A673 (cell line): ENCODE data around the gene PKP1. TPM values are rescaled to one million over a fixed set of nuclear protein-coding genes. Genes with fewer than 3 reads are reported as not detected.

Experiments used
- BruUV-seq: library from RNA; stranded (reverse); fragments of 400-500 nt; replicated peaks from 2 replicates; lab custom pipeline; 2021; lab: Mats Ljungman, UMichigan
- CTCF ChIA-PET: fragments of 300-600 bp; sonication (Branson Sonifier 250); formaldehyde crosslinking; loops from one replicate; lab custom pipeline; 2022; ENCODE audit warnings: antibody characterized with exemption; lab: Charles Lee
- POLR2A ChIA-PET: fragments of 300-600 bp; sonication (Branson Sonifier 250); formaldehyde crosslinking; loops from one replicate; lab custom pipeline; 2022; ENCODE audit warnings: antibody characterized with exemption; ENCODE audit not compliant: low non-redundant PET; lab: Charles Lee
- DNase-seq: peaks from one replicate; pipeline ENCODE4 v3.0.0-alpha.2; 2015; ENCODE audit warnings: low spot score
- H3K27ac ChIP-seq: fragments of 200-600 bp; sonication (generic); 2 replicates; pipeline ENCODE4 v1.5.1; 2016; ENCODE audit warnings: mixed run types, low read depth, mild to moderate bottlenecking, mixed read lengths, antibody characterized with exemption, low read length; ENCODE audit not compliant: poor library complexity, severe bottlenecking
- H3K27me3 ChIP-seq: fragments of 200-600 bp; sonication (generic); replicated peaks from 2 replicates; pipeline ENCODE4 v1.6.1; 2017; ENCODE audit warnings: mixed run types, low read depth, mild to moderate bottlenecking, mixed read lengths, antibody characterized with exemption, low read length; ENCODE audit not compliant: insufficient read depth, poor library complexity
- H3K36me3 ChIP-seq: fragments of 200-600 bp; sonication (generic); 2 replicates; pipeline ENCODE4 v1.6.1; 2016; ENCODE audit warnings: mixed run types, mild to moderate bottlenecking, mixed read lengths, antibody characterized with exemption, low read length; ENCODE audit not compliant: insufficient read depth, poor library complexity, severe bottlenecking
- H3K4me1 ChIP-seq: fragments of 200-600 bp; sonication (generic); 2 replicates; pipeline ENCODE4 v1.6.1; 2017; ENCODE audit warnings: mixed run types, mild to moderate bottlenecking, mixed read lengths, antibody characterized with exemption, low read length; ENCODE audit not compliant: insufficient read depth, poor library complexity, severe bottlenecking
- H3K4me3 ChIP-seq: fragments of 200-600 bp; sonication (generic); 2 replicates; pipeline ENCODE4 v1.5.1; 2016; ENCODE audit warnings: low read depth, mixed run types, mild to moderate bottlenecking, mixed read lengths, low read length; ENCODE audit not compliant: poor library complexity, severe bottlenecking
- H3K9me3 ChIP-seq: fragments of 200-600 bp; sonication (generic); 2 replicates; pipeline ENCODE4 v1.6.1; 2016; ENCODE audit warnings: mixed run types, low read depth, mild to moderate bottlenecking, mixed read lengths, antibody characterized with exemption, low read length; ENCODE audit not compliant: poor library complexity, severe bottlenecking
- EZH2 ChIP-seq: fragments of 200-600 bp; sonication (generic); IDR thresholded peaks from 2 replicates; pipeline ENCODE4 v1.6.1; 2017; ENCODE audit warnings: borderline replicate concordance, low read depth, mild to moderate bottlenecking, mixed read lengths, antibody characterized with exemption, low read length; ENCODE audit not compliant: poor library complexity, severe bottlenecking
- intact Hi-C: fragments of 100-400 bp; cut with micrococcal nuclease; formaldehyde crosslinking; loops from one replicate; pipeline ENCODE4 v1.10.0; 2022; ENCODE audit not compliant: unreplicated experiment
- total RNA-seq: library from RNA; stranded (reverse); gene quantifications from 2 replicates; pipeline ENCODE4 v1.2.3, GENCODE V29; 2021
- TF ChIP-seq, protein P1 (sequence below): fragments of 300-800, 200-600 bp; sonication (generic); conservative IDR thresholded peaks from 2 replicates; pipeline ENCODE4 v1.5.1; 2017; ENCODE audit warnings: low read depth, mild to moderate bottlenecking, antibody characterized with exemption, low read length, moderate library complexity, mixed read lengths

PKP1 gene
- total RNA-seq, 1 experiment from 2014 or later: 535 TPM

DNA sequence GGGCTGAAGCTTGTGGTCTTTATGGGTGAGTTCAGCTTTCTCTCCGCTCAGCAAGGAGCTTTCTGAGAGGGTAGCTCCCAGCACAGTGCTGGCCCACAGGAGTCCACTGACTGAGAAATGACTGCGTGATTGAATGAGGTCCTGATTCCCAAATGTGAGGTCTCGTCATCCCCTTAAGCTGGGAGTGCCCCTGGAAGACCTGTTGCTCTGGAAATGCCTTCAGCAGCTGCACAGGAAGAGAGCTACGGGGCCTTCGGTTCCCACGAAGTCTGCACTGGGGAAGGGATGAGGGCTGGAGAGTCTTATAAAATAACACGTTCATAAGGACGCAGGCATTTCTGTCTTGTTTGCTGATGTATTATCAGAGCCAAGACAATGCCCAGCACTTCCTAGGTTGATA is 80.2 kb downstream of the PKP1 start:
- Histone ChIP-seq H3K27ac (no peak overlapping the region), H3K36me3 (no peaks in the 10 kb centered on the region), H3K4me1 (peaks cover 17% of the 10 kb centered on the region), H3K27me3 (no peaks in the 10 kb centered on the region), H3K9me3 (no peaks in the 10 kb centered on the region), H3K4me3 (no peak overlapping the region)
- ChIA-PET POLR2A (interaction anchor here (0.7 kb wide), 1 partner anchor 15 kb away, joined by 3 read pairs; no protein-coding TSS in a partner anchor), CTCF (no interaction called here)
- TF ChIP-seq, protein P1, sequence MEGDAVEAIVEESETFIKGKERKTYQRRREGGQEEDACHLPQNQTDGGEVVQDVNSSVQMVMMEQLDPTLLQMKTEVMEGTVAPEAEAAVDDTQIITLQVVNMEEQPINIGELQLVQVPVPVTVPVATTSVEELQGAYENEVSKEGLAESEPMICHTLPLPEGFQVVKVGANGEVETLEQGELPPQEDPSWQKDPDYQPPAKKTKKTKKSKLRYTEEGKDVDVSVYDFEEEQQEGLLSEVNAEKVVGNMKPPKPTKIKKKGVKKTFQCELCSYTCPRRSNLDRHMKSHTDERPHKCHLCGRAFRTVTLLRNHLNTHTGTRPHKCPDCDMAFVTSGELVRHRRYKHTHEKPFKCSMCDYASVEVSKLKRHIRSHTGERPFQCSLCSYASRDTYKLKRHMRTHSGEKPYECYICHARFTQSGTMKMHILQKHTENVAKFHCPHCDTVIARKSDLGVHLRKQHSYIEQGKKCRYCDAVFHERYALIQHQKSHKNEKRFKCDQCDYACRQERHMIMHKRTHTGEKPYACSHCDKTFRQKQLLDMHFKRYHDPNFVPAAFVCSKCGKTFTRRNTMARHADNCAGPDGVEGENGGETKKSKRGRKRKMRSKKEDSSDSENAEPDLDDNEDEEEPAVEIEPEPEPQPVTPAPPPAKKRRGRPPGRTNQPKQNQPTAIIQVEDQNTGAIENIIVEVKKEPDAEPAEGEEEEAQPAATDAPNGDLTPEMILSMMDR: no peak
- no peak for TF ChIP-seq EZH2
- no TSS peak for BruUV-seq
- DNase-seq: no peak
- intact Hi-C loops: loop anchor here (5.0 kb wide), 1 partner anchor 391 kb away; no protein-coding TSS in a partner anchor

DNA sequence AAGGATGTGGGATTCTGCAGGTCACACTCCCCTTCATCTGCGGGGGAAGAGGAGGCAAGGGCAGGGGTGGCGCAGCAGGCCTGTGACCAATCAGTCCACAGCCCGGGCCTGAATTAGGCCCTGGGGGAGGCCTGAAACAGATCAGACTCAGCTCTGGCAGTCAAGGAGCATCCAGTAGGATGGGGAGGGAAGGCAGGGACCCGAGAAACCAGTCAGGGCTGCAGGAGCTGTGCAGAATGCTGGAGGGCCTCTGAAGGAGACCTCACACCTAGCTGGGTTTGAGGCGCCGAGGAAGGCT is 81.5 kb downstream of the PKP1 start:
- Histone ChIP-seq H3K36me3 (no peaks in the 10 kb centered on the region), H3K4me3 (no peak overlapping the region), H3K27ac (no peak overlapping the region), H3K4me1 (peaks cover 7% of the 10 kb centered on the region), H3K9me3 (no peaks in the 10 kb centered on the region), H3K27me3 (no peaks in the 10 kb centered on the region)
- TF ChIP-seq, protein P1: no peak
- TF ChIP-seq EZH2: no peak
- ChIA-PET POLR2A (no interaction called here), CTCF (no interaction called here)
- intact Hi-C loops: loop anchor here (5.0 kb wide), 1 partner anchor 392 kb away; no protein-coding TSS in a partner anchor
- BruUV-seq: no TSS peak
- no peak for DNase-seq

DNA sequence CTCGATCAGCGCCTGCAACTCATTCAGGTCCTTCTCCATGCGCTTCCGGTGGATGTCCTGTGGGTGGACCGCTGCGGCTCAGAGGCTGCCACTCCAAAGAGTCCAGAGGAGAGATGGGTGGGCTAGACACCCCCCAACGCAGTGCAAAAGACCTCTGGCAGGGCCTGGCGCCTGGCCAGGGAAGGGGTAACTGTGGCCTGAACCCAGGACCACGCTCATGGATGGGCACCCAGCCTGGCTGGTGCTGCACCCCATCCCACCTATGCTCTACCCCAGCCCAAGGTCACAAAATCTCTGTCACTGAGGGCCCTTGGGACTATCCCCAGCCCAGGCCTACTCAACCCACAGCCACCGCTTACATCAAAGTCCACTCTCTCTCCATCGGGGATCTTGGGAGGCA is 81.9 kb downstream of the PKP1 start:
- no peaks in the 10 kb centered on the region for H3K9me3 ChIP-seq
- H3K27ac ChIP-seq: no peak overlapping the region
- no TSS peak for BruUV-seq
- ChIA-PET POLR2A (no interaction called here), CTCF (no interaction called here)
- no peaks in the 10 kb centered on the region for H3K36me3 ChIP-seq
- peaks cover 4% of the 10 kb centered on the region for H3K4me1 ChIP-seq
- no peak for TF ChIP-seq EZH2
- TF ChIP-seq, protein P1: no peak
- no peaks in the 10 kb centered on the region for H3K27me3 ChIP-seq
- no peak overlapping the region for H3K4me3 ChIP-seq
- DNase-seq: no peak
- intact Hi-C loops: no loop called here
